WI38 (cell line): Measurements from ENCODE around the gene NFKBIB.

Experiments
- H3K4me3 ChIP-seq: 2 replicates; pipeline ENCODE4 v1.5.1; 2011; ENCODE audit warnings: low read depth, mild to moderate bottlenecking, control low read depth, low read length
- TF ChIP-seq, protein P1 (sequence below): IDR thresholded peaks from 2 replicates; pipeline ENCODE4 v1.5.1; 2012; ENCODE audit warnings: low read depth, mild to moderate bottlenecking, control low read depth, low read length

Gene NFKBIB

GRCh38 chr19:38918526-38918925 is 18.8 kb downstream of the NFKBIB start:
- TF ChIP-seq, protein P1, sequence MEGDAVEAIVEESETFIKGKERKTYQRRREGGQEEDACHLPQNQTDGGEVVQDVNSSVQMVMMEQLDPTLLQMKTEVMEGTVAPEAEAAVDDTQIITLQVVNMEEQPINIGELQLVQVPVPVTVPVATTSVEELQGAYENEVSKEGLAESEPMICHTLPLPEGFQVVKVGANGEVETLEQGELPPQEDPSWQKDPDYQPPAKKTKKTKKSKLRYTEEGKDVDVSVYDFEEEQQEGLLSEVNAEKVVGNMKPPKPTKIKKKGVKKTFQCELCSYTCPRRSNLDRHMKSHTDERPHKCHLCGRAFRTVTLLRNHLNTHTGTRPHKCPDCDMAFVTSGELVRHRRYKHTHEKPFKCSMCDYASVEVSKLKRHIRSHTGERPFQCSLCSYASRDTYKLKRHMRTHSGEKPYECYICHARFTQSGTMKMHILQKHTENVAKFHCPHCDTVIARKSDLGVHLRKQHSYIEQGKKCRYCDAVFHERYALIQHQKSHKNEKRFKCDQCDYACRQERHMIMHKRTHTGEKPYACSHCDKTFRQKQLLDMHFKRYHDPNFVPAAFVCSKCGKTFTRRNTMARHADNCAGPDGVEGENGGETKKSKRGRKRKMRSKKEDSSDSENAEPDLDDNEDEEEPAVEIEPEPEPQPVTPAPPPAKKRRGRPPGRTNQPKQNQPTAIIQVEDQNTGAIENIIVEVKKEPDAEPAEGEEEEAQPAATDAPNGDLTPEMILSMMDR, result no peak
- H3K4me3 ChIP-seq, result no peak overlapping the region

GRCh38 chr19:38919837-38920601 is 20.2 kb downstream of the NFKBIB start:
- no peak overlapping the region for H3K4me3 ChIP-seq
- TF ChIP-seq, protein P1, result no peak

GRCh38 chr19:38920602-38921419 is 21.0 kb downstream of the NFKBIB start:
- TF ChIP-seq, protein P1, result no peak
- H3K4me3 ChIP-seq, result no peak overlapping the region

DNA sequence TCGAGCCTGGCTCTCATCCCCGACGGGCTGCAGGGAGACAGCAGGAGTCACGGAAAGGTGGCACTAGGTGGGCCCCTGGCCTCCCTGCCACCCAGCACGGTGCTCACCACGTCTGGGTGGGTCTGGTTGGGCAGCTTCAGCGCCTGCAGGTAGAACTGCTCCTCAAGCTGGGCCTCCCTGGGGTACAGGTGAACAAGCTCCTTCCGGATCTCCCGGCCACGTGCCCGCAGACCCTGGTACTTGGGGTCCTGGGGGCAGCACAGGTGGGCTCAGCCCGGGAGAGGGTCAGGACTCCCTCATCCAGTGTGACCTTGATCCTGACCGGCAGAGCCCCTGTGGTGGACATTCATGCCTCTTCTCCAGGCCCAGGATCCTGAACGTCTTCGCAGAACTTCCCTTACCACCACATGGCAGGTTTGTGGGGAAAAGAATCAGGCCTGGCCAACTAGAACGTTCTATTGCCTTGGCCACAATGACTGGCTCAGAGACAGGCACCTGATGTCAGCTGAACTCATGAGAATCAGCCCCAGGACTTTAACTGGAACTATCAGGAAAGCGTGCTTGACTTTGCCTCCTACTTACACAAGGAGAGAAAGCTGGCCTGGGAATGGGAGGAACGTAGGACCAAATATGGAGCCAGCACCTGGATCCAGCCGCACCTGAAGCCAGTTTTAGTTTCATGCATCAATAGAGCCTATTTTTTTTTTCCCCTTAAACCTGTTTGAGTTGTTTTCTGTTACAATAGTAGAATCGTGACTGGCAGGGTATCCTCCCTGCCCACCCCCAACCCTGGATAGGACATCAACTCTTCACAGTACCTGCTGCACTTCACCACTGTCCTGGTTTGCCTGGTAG is 21.9 kb downstream of the NFKBIB start:
- TF ChIP-seq, protein P1, result no peak
- H3K4me3 ChIP-seq, result no peak overlapping the region

GRCh38 chr19:38922482-38922881 is 22.7 kb downstream of the NFKBIB start:
- no peak overlapping the region for H3K4me3 ChIP-seq
- TF ChIP-seq, protein P1, result no peak

- no peak overlapping the region for H3K4me3 ChIP-seq
- TF ChIP-seq, protein P1, result no peak
Measured at GRCh38 chr19:38924388-38924787, 24.6 kb downstream of the NFKBIB start.
